ENCODE data around the gene DHX36.

The DHX36 gene

DNA sequence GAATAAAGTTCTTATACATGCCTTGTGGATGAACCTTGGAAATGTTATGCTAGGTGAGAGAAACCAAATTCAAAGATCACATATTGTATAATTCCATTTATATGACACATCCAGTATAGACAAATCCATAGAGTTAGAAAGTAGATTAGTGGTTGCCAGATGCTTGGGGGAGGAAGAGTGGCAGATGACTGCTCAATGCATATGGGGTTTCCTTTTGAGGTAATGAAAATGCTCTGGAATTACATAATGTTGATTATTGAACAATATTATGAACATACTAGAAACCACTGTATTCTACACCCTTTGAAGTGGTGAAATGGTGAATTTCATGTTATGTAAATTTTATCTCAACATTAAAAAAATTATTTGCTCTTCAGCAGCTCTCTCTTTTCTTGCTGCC, 100.8 kb downstream of the DHX36 start:
- no peak for DNase-seq (ENCODE audit: low read depth in 2 of 2)

Data from stimulated activated CD4-positive, alpha-beta T cell treated with anti-CD3 and anti-CD28 coated beads, Interleukin-4, amount 100 ng/mL, for 48 hours (primary cell).